Keratinocyte (primary cell): Measurements from ENCODE around the gene DNAJB5. TPM values are rescaled to one million over a fixed set of nuclear protein-coding genes. Genes with fewer than 3 reads are reported as not detected.

ENCODE experiments used
- DNase-seq: peaks from one replicate; pipeline ENCODE4 v3.0.0-alpha.2; 2011; ENCODE audit warnings: low read depth, missing footprints, low spot score
- FAIRE-seq: peaks from 2 replicates; lab custom pipeline; 2011; peaks lifted over from hg19 to GRCh38; lab: Jason Lieb, UNC
- H2AFZ ChIP-seq: 2 replicates; pipeline ENCODE4 v1.6.0; 2012; ENCODE audit warnings: low read length, control low read depth, inconsistent platforms; ENCODE audit not compliant: control insufficient read depth
- H3K27ac ChIP-seq: 2 replicates; pipeline ENCODE4 v1.5.1; 2011; ENCODE audit warnings: low read length; ENCODE audit not compliant: control insufficient read depth, insufficient read depth
- H3K27me3 ChIP-seq: 3 replicates; pipeline ENCODE4 v1.6.0; 2011; ENCODE audit warnings: low read length; ENCODE audit not compliant: control insufficient read depth, insufficient read depth; ENCODE audit errors: extremely low read depth
- H3K36me3 ChIP-seq, 2 experiments: 2 replicates in 1 of 2; 3 replicates in 1 of 2; pipeline ENCODE4 v1.5.1; 2011; ENCODE audit warnings: low read length in 2 of 2, mild to moderate bottlenecking in 1 of 2; ENCODE audit not compliant: control insufficient read depth in 2 of 2, insufficient read depth in 2 of 2; ENCODE audit errors: extremely low read depth in 1 of 2
- H3K4me1 ChIP-seq: 3 replicates; pipeline ENCODE4 v1.5.1; 2011; ENCODE audit warnings: low read length; ENCODE audit not compliant: control insufficient read depth, insufficient read depth; ENCODE audit errors: extremely low read depth
- H3K4me2 ChIP-seq: 3 replicates; pipeline ENCODE4 v1.6.0; 2011; ENCODE audit warnings: low read depth, low read length; ENCODE audit not compliant: control insufficient read depth, insufficient read depth; ENCODE audit errors: extremely low read depth
- H3K4me3 ChIP-seq, 3 experiments: fragments of 200-600 bp in 1 of 3; sonication (generic) in 1 of 3; 2 replicates in 2 of 3; 3 replicates in 1 of 3; pipeline ENCODE4 v1.5.1; 2011 to 2016; ENCODE audit warnings: low read length in 3 of 3, mild to moderate bottlenecking in 3 of 3, control low read depth in 2 of 3, inconsistent platforms in 1 of 3, low read depth in 1 of 3, mixed read lengths in 1 of 3, mixed run types in 1 of 3, moderate library complexity in 1 of 3; ENCODE audit not compliant: control insufficient read depth in 2 of 3, insufficient read depth in 2 of 3; ENCODE audit errors: extremely low read depth in 1 of 3
- H3K79me2 ChIP-seq: 2 replicates; pipeline ENCODE4 v1.6.0; 2012; ENCODE audit warnings: low read length; ENCODE audit not compliant: control insufficient read depth, insufficient read depth
- H3K9ac ChIP-seq: 3 replicates; pipeline ENCODE4 v1.6.0; 2011; ENCODE audit warnings: low read length; ENCODE audit not compliant: control insufficient read depth, insufficient read depth; ENCODE audit errors: extremely low read depth
- H3K9me1 ChIP-seq: 3 replicates; pipeline ENCODE4 v1.6.0; 2011; ENCODE audit warnings: low read length; ENCODE audit not compliant: control insufficient read depth, insufficient read depth; ENCODE audit errors: extremely low read depth
- H3K9me3 ChIP-seq: 2 replicates; pipeline ENCODE4 v1.5.1; 2012; ENCODE audit warnings: low read depth, low read length; ENCODE audit not compliant: control insufficient read depth
- H4K20me1 ChIP-seq: 3 replicates; pipeline ENCODE4 v1.6.0; 2011; ENCODE audit warnings: low read length; ENCODE audit not compliant: control insufficient read depth, insufficient read depth; ENCODE audit errors: extremely low read depth
- EZH2 ChIP-seq: IDR thresholded peaks from one replicate; pipeline ENCODE4 v1.6.1; 2012; ENCODE audit warnings: inconsistent platforms, mild to moderate bottlenecking, low read length, moderate library complexity
- dilution Hi-C: fragments of 300-500 bp; cut with MboI; formaldehyde crosslinking; loops from one replicate; pipeline ENCODE4 v1.7.0; 2020; ENCODE audit warnings: low sequenced_read_pairs; ENCODE audit not compliant: extremely low pct_ligation_motif_present
- polyA plus RNA-seq, 5 experiments: library from polyadenylated mRNA; depleted of rRNA in 3 of 5; stranded (reverse) in 3 of 5; stranded (forward) in 1 of 5; unstranded in 1 of 5; fragments of >200 nt; gene quantifications; 1 replicate in 1 of 5; 2 replicates in 3 of 5; 3 replicates in 1 of 5; pipeline versions ENCODE4 v1.2.1 to v1.2.3, GENCODE V29; 2011 to 2012; ENCODE audit warnings: missing spikeins in 2 of 5, low read depth in 1 of 5, low replicate concordance in 1 of 5
- TF ChIP-seq, protein P1 (sequence below), 3 experiments: IDR thresholded peaks in 1 of 3; conservative IDR thresholded peaks in 1 of 3; optimal IDR thresholded peaks in 1 of 3; 2 replicates in 2 of 3; 3 replicates in 1 of 3; pipeline versions ENCODE3 to v1.5.1; 2011; ENCODE audit warnings: low read length in 3 of 3, mild to moderate bottlenecking in 3 of 3, moderate library complexity in 2 of 3, control low read depth in 1 of 3, inconsistent platforms in 1 of 3; ENCODE audit not compliant: insufficient read depth in 2 of 3; ENCODE audit errors: extremely low read depth in 1 of 3

DNAJB5 gene
- polyA plus RNA-seq, 1 donor (not counting 4 experiments of a cell fraction or from before 2014, with no cell fraction given): 2.4 TPM

DNA sequence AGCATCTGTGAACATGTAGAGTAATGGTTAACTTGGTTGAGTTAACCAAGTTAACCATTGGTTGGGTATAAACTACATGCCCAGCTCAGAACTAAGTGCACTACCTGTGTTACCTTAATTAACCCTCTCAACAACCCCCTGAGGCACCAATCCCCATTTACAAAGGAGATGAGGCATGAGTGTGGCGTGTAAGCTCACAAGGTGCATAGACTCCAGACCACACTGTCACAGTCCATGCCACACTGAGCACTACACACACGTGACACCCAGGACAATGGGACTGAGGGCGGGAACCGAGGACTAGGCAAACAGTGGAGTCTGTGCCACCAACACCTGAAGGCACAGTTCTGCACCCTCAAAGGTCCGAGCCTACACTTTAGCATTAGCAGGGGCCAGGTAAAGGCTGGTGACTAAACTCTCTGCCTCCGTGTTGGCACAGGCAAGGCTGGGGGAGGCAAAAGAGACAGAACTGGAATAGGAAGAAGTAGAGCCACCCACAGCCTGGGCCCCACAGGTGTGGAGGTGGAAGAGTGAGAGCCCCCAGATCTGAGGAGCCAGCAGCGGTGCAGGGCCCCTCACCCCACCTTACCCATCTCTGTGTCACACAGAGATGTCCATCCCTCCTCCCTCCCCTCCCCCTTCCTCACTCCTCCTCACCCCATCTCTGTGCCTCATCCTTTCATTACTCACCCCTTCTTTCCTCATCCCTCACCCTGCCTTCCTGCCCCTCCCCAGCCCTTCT lies 2.2 kb upstream of the DNAJB5 start:
- DNase-seq: no peak
- TF ChIP-seq, protein P1, sequence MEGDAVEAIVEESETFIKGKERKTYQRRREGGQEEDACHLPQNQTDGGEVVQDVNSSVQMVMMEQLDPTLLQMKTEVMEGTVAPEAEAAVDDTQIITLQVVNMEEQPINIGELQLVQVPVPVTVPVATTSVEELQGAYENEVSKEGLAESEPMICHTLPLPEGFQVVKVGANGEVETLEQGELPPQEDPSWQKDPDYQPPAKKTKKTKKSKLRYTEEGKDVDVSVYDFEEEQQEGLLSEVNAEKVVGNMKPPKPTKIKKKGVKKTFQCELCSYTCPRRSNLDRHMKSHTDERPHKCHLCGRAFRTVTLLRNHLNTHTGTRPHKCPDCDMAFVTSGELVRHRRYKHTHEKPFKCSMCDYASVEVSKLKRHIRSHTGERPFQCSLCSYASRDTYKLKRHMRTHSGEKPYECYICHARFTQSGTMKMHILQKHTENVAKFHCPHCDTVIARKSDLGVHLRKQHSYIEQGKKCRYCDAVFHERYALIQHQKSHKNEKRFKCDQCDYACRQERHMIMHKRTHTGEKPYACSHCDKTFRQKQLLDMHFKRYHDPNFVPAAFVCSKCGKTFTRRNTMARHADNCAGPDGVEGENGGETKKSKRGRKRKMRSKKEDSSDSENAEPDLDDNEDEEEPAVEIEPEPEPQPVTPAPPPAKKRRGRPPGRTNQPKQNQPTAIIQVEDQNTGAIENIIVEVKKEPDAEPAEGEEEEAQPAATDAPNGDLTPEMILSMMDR (optimal IDR thresholded peaks at IDR 0.05 in 1 of 3, IDR thresholded peaks at IDR 0.05 in 1 of 3, conservative IDR thresholded peaks at IDR 0.05 in 1 of 3; ENCODE audit: extremely low read depth in 1 of 3, insufficient read depth in 2 of 3, low read length in 3 of 3): no peak
- TF ChIP-seq EZH2: no peak
- dilution Hi-C loops: no loop called here
- H3K4me3 ChIP-seq: no peak overlapping the region
- H3K36me3 ChIP-seq: no peaks in the 10 kb centered on the region
- H3K79me2 ChIP-seq: no peaks in the 10 kb centered on the region
- H4K20me1 ChIP-seq: no peaks in the 10 kb centered on the region
- H3K27ac ChIP-seq: peak overlapping the region; percentile 2
- no peak overlapping the region for H2AFZ ChIP-seq
- no peaks in the 10 kb centered on the region for H3K9me3 ChIP-seq
- no peak for FAIRE-seq
- no peak overlapping the region for H3K9ac ChIP-seq
- no peaks in the 10 kb centered on the region for H3K27me3 ChIP-seq
- peaks cover 3% of the 10 kb centered on the region for H3K9me1 ChIP-seq
- H3K4me2 ChIP-seq: peak overlapping the region; percentile 11
- peaks cover 42% of the 10 kb centered on the region for H3K4me1 ChIP-seq

GRCh38 chr9:34988218-34989002 lies 1.1 kb upstream of the DNAJB5 start:
- Histone ChIP-seq H3K4me3 (peak overlapping the region; percentile 17 to 81 (median 58)), H3K4me2 (peak overlapping the region; percentile 95), H3K9ac (peak overlapping the region; percentile 25), H3K9me3 (no peaks in the 10 kb centered on the region), H3K27me3 (no peaks in the 10 kb centered on the region), H3K9me1 (peaks cover 3% of the 10 kb centered on the region), H3K79me2 (no peaks in the 10 kb centered on the region), H3K27ac (peak overlapping the region; percentile 65), H3K4me1 (peaks cover 53% of the 10 kb centered on the region), H4K20me1 (no peaks in the 10 kb centered on the region), H3K36me3 (no peaks in the 10 kb centered on the region), H2AFZ (peak overlapping the region; percentile 55)
- TF ChIP-seq, protein P1 (optimal IDR thresholded peaks at IDR 0.05 in 1 of 3, IDR thresholded peaks at IDR 0.05 in 1 of 3, conservative IDR thresholded peaks at IDR 0.05 in 1 of 3; ENCODE audit: extremely low read depth in 1 of 3, insufficient read depth in 2 of 3, low read length in 3 of 3): no peak
- TF ChIP-seq EZH2: no peak
- FAIRE-seq: no peak
- dilution Hi-C loops: no loop called here
- DNase-seq: no peak
